HG03175 (cell line): Measurements from ENCODE around the gene ADD3.

ENCODE experiments used
- ATAC-seq: cut with Tn5 transposase; IDR thresholded peaks from one replicate; pipeline ENCODE4 v1.9.1; 2021; ENCODE audit warnings: mild to moderate bottlenecking, moderate library complexity; ENCODE audit not compliant: unreplicated experiment

Gene ADD3

GRCh38 chr10:110003524-110003885 lies 4.3 kb upstream of the ADD3 start:
- no peak for ATAC-seq

GRCh38 chr10:110005719-110006118 lies 2.1 kb upstream of the ADD3 start:
- ATAC-seq, result no peak

GRCh38 chr10:110006358-110007160 lies 1.2 kb upstream of the ADD3 start:
- ATAC-seq, result no peak

- peak; percentile 38 for ATAC-seq
These were observed 553 bp upstream of the ADD3 start for GRCh38 chr10:110007161-110007700.

- ATAC-seq, result peak; percentile 21
These were observed 945 bp downstream of the ADD3 start for GRCh38 chr10:110008518-110009339.

- ATAC-seq, result peak; percentile 15
These were observed 2.1 kb downstream of the ADD3 start for GRCh38 chr10:110009736-110010475.

- no peak for ATAC-seq
These were observed 2.9 kb downstream of the ADD3 start for GRCh38 chr10:110010486-110011378.

GRCh38 chr10:110011681-110012080 lies 3.9 kb downstream of the ADD3 start:
- no peak for ATAC-seq

GRCh38 chr10:110013630-110014293 lies 6.0 kb downstream of the ADD3 start:
- no peak for ATAC-seq

- no peak for ATAC-seq
These were observed 8.3 kb downstream of the ADD3 start for GRCh38 chr10:110016039-110016438.

GRCh38 chr10:110017052-110017451 lies 9.3 kb downstream of the ADD3 start:
- ATAC-seq, result no peak

GRCh38 chr10:110017907-110018306 lies 10.1 kb downstream of the ADD3 start:
- no peak for ATAC-seq

- ATAC-seq, result no peak
These were observed 12.5 kb downstream of the ADD3 start for GRCh38 chr10:110020265-110020664.

- no peak for ATAC-seq
These were observed 15.1 kb downstream of the ADD3 start for GRCh38 chr10:110022716-110023504.

- no peak for ATAC-seq
These were observed 16.1 kb downstream of the ADD3 start for GRCh38 chr10:110023785-110024465.

- no peak for ATAC-seq
These were observed 21.7 kb downstream of the ADD3 start for GRCh38 chr10:110029450-110029849.

GRCh38 chr10:110032801-110033700 lies 25.3 kb downstream of the ADD3 start:
- ATAC-seq, result no peak
